ENCODE measurements around the gene SPOCK1.

DNA sequence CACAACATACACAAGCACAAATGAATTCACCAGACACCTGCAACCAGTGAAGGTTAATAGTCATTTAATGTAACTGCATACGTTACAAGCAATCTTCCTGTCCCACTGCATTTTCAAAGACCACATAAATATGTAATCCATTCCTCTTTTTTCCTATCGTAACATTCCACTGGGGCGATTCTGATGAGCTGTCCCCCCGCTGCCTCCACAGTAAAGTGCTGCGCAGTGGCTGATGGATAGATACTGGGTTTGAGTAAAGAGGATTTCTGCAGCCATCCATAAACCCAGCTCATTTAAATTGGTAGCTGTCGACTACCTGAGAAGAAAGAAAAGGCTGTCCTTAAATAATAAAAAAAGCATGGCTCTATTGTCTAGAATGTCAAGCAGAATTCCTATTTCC is 181.1 kb downstream of the SPOCK1 start:
- no peak for TF ChIP-seq LEF1 (IDR thresholded peaks at IDR 0.05; ENCODE audit: borderline replicate concordance)
- no peak for TF ChIP-seq FOXA1 (IDR thresholded peaks at IDR 0.05)
- no peak for TF ChIP-seq SUZ12 (IDR thresholded peaks at IDR 0.05)
- no peak for TF ChIP-seq TARDBP (IDR thresholded peaks at IDR 0.05)
- TF ChIP-seq, protein P1, sequence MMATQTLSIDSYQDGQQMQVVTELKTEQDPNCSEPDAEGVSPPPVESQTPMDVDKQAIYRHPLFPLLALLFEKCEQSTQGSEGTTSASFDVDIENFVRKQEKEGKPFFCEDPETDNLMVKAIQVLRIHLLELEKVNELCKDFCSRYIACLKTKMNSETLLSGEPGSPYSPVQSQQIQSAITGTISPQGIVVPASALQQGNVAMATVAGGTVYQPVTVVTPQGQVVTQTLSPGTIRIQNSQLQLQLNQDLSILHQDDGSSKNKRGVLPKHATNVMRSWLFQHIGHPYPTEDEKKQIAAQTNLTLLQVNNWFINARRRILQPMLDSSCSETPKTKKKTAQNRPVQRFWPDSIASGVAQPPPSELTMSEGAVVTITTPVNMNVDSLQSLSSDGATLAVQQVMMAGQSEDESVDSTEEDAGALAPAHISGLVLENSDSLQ (IDR thresholded peaks at IDR 0.05) = no peak
- TF ChIP-seq FOXM1 (IDR thresholded peaks at IDR 0.05; ENCODE audit: borderline replicate concordance) = no peak
- no peak for TF ChIP-seq SP1 (IDR thresholded peaks at IDR 0.05)
- no peak for TF ChIP-seq NFRKB (IDR thresholded peaks at IDR 0.05)
- no peak for TF ChIP-seq ZNF384 (IDR thresholded peaks at IDR 0.05)
- TF ChIP-seq L3MBTL2 (conservative IDR thresholded peaks at IDR 0.05) = no peak
- TF ChIP-seq CTBP1 (IDR thresholded peaks at IDR 0.05; ENCODE audit: borderline replicate concordance) = no peak
- no peak for TF ChIP-seq BHLHE40 (IDR thresholded peaks at IDR 0.05; ENCODE audit: borderline replicate concordance)
- no peak for TF ChIP-seq FOXK2 (IDR thresholded peaks at IDR 0.05)

All from HEK293T (cell line).